MCF 10A (cell line): ENCODE measurements around the gene PUSL1. TPM values are rescaled to one million over a fixed set of nuclear protein-coding genes. Genes with fewer than 3 reads are reported as not detected.

Source experiments
- BruUV-seq: library from RNA; stranded (reverse); fragments of 400-500 nt; replicated peaks from 2 replicates; lab custom pipeline; 2021; lab: Mats Ljungman, UMichigan
- CTCF ChIA-PET: fragments of 300-600 bp; sonication (Branson Sonifier 250); formaldehyde crosslinking; extraction: SDS; loops from one replicate; lab custom pipeline; 2021; ENCODE audit warnings: antibody characterized with exemption, inconsistent platforms; lab: Yijun Ruan, JAX
- POLR2A ChIA-PET: fragments of 300-600, 350-650 bp; sonication (Branson Sonifier 250); formaldehyde crosslinking; extraction: SDS; loops from one replicate; lab custom pipeline; 2020; ENCODE audit warnings: antibody characterized with exemption, inconsistent platforms; lab: Yijun Ruan, JAX
- DNase-seq: peaks from one replicate; pipeline ENCODE4 v3.0.0-alpha.2; 2018; ENCODE audit not compliant: unreplicated experiment
- H3K27ac Mint-ChIP-seq: one replicate; pipeline ENCODE4 v1.8.0; 2022; ENCODE audit warnings: mild to moderate bottlenecking, low read depth, mixed read lengths; ENCODE audit not compliant: unreplicated experiment
- H3K27me3 Mint-ChIP-seq: one replicate; pipeline ENCODE4 v1.8.0; 2022; ENCODE audit warnings: mixed read lengths; ENCODE audit not compliant: insufficient read depth, unreplicated experiment
- H3K36me3 Mint-ChIP-seq: one replicate; pipeline ENCODE4 v1.8.0; 2022; ENCODE audit warnings: mild to moderate bottlenecking, moderate library complexity, mixed read lengths; ENCODE audit not compliant: insufficient read depth, unreplicated experiment
- H3K4me1 Mint-ChIP-seq: one replicate; pipeline ENCODE4 v1.8.0; 2022; ENCODE audit warnings: mixed read lengths; ENCODE audit not compliant: insufficient read depth, unreplicated experiment
- H3K4me3 Mint-ChIP-seq: one replicate; pipeline ENCODE4 v1.8.0; 2022; ENCODE audit warnings: mild to moderate bottlenecking, moderate library complexity, mixed read lengths; ENCODE audit not compliant: unreplicated experiment
- H3K9me3 Mint-ChIP-seq: one replicate; pipeline ENCODE4 v1.8.0; 2022; ENCODE audit warnings: mixed read lengths; ENCODE audit not compliant: unreplicated experiment
- intact Hi-C: fragments of 100-400 bp; cut with micrococcal nuclease; formaldehyde crosslinking; loops from 2 replicates; pipeline ENCODE4 v1.14.1; 2022
- microRNA-seq: library from miRNA; unstranded; fragments of <30 nt; microRNA quantifications from one replicate; pipeline ENCODE4 v1.2.0, GENCODE V29; 2022
- total RNA-seq: library from RNA; stranded (reverse); gene quantifications from 2 replicates; pipeline ENCODE4 v1.2.3, GENCODE V29; 2022
- TF ChIP-seq, protein P1 (sequence below): fragments of 200-600 bp; IDR thresholded peaks from one replicate; pipeline ENCODE4 v1.8.0; 2022; ENCODE audit warnings: antibody characterized with exemption, mild to moderate bottlenecking; ENCODE audit not compliant: unreplicated experiment

The PUSL1 gene
- total RNA-seq, 1 experiment from 2014 or later: 27.4 TPM

DNA sequence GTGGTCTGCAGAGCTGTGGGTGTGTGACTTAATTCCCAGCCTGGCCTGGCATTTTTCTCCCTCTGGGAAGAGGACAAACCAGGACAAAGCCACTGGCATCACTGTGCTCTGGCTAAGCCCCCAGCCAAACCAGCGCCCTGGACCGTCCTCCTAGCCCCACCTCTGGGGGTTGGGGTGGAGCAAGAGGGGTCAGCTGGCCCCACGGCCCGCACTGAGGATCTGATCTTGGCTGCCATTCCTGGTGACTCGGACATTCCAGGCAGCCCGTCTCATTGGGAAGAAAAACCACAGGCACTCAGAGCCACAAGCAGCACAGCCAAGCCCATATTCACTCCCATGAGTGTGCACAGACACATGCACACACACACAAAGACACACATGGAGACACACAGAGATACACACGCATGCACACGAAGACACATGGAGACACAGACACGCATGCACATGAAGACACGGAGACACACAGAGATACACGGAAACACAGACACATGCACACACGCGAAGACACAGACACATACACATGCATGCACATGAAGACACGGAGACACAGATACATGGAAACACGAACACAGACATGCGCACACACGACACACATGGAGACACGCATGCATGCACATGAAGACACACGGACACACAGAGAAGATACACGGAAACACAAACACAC lies 52.2 kb downstream of the PUSL1 start:
- Mint-ChIP-seq H3K4me3 (peak overlapping the region; percentile 4), H3K4me1 (peaks cover 9% of the 10 kb centered on the region), H3K27me3 (no peaks in the 10 kb centered on the region), H3K36me3 (no peaks in the 10 kb centered on the region), H3K9me3 (no peaks in the 10 kb centered on the region), H3K27ac (no peak overlapping the region)
- ChIA-PET CTCF (interaction anchor here (0.8 kb wide), 1 partner anchor 12 kb away, joined by 3 read pairs; no protein-coding TSS in a partner anchor), POLR2A (no interaction called here)
- BruUV-seq: no TSS peak
- intact Hi-C loops: no loop called here
- TF ChIP-seq, protein P1, sequence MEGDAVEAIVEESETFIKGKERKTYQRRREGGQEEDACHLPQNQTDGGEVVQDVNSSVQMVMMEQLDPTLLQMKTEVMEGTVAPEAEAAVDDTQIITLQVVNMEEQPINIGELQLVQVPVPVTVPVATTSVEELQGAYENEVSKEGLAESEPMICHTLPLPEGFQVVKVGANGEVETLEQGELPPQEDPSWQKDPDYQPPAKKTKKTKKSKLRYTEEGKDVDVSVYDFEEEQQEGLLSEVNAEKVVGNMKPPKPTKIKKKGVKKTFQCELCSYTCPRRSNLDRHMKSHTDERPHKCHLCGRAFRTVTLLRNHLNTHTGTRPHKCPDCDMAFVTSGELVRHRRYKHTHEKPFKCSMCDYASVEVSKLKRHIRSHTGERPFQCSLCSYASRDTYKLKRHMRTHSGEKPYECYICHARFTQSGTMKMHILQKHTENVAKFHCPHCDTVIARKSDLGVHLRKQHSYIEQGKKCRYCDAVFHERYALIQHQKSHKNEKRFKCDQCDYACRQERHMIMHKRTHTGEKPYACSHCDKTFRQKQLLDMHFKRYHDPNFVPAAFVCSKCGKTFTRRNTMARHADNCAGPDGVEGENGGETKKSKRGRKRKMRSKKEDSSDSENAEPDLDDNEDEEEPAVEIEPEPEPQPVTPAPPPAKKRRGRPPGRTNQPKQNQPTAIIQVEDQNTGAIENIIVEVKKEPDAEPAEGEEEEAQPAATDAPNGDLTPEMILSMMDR: no peak
- peak; percentile 70 for DNase-seq

Small RNA genes within 50 kb of the gene (microRNA-seq; reads per million reads assigned to microRNA genes)
- gene MIR6726: 4.9 reads per million, percentile 35 among the genes with 10 or more reads in this experiment
- gene MIR6727: 0.53 reads per million
- 1.3 reads per million, percentile 3 among the genes with 10 or more reads in this experiment for gene MIR6808

Other genes with a start within 250 kb of the PUSL1 start
- gene RNF223, start 234.3 kb upstream of the PUSL1 start, total RNA-seq: 0.30 and 0.37 TPM in 2 replicates
- gene C1orf159, start 192.5 kb upstream of the PUSL1 start, total RNA-seq: 15.7 and 18.6 TPM in 2 replicates
- gene TTLL10, start 134.7 kb upstream of the PUSL1 start, total RNA-seq: not detected in 2 replicates
- not detected in 2 replicates for gene TNFRSF18, start 102.0 kb upstream of the PUSL1 start, total RNA-seq
- not detected in 2 replicates for gene TNFRSF4, start 94.4 kb upstream of the PUSL1 start, total RNA-seq
- gene SDF4, start 76.6 kb upstream of the PUSL1 start, total RNA-seq: 122 and 127 TPM in 2 replicates
- 24.6 and 31.5 TPM in 2 replicates for gene B3GALT6, start 76.4 kb upstream of the PUSL1 start, total RNA-seq
- 1.5 and 3.3 TPM in 2 replicates for gene C1QTNF12, start 61.9 kb upstream of the PUSL1 start, total RNA-seq
- gene UBE2J2, start 34.7 kb upstream of the PUSL1 start, total RNA-seq: 62.1 and 70.5 TPM in 2 replicates
- gene SCNN1D, start 28.2 kb upstream of the PUSL1 start, total RNA-seq: 1.8 and 2.2 TPM in 2 replicates
- 31.5 and 33.5 TPM in 2 replicates for gene ACAP3, start 667 bp upstream of the PUSL1 start, total RNA-seq
- 122 and 129 TPM in 2 replicates for gene INTS11, start 16.1 kb downstream of the PUSL1 start, total RNA-seq
- 19.3 and 21.0 TPM in 2 replicates for gene CPTP, start 16.2 kb downstream of the PUSL1 start, total RNA-seq
- 0.17 TPM in 1 of 2 replicates, not detected in the other for gene TAS1R3, start 22.7 kb downstream of the PUSL1 start, total RNA-seq
- 96.2 and 113 TPM in 2 replicates for gene DVL1, start 40.8 kb downstream of the PUSL1 start, total RNA-seq
- gene MXRA8, start 50.0 kb downstream of the PUSL1 start, total RNA-seq: not detected in 2 replicates
- gene AURKAIP1, start 66.6 kb downstream of the PUSL1 start, total RNA-seq: 120 and 148 TPM in 2 replicates
- 230 and 248 TPM in 2 replicates for gene CCNL2, start 90.7 kb downstream of the PUSL1 start, total RNA-seq
- gene MRPL20, start 98.7 kb downstream of the PUSL1 start, total RNA-seq: 131 and 137 TPM in 2 replicates
- gene ANKRD65, start 112.7 kb downstream of the PUSL1 start, total RNA-seq: 0.86 and 1.4 TPM in 2 replicates
- 0.37 and 0.54 TPM in 2 replicates for gene VWA1, start 127.1 kb downstream of the PUSL1 start, total RNA-seq
- gene ATAD3C, start 141.1 kb downstream of the PUSL1 start, total RNA-seq: 0.27 and 2.0 TPM in 2 replicates
- 42.2 and 46.9 TPM in 2 replicates for gene ATAD3B, start 163.2 kb downstream of the PUSL1 start, total RNA-seq
- gene ATAD3A, start 203.6 kb downstream of the PUSL1 start, total RNA-seq: 43.1 and 63.2 TPM in 2 replicates
- gene TMEM240, start 232.0 kb downstream of the PUSL1 start, total RNA-seq: 3.6 and 5.5 TPM in 2 replicates